HG03442 (cell line): Measurements from ENCODE around the gene LYRM4.

Experiments
- ATAC-seq: cut with Tn5 transposase; IDR thresholded peaks from one replicate; pipeline ENCODE4 v1.9.1; 2021; ENCODE audit warnings: mild to moderate bottlenecking, moderate library complexity; ENCODE audit not compliant: unreplicated experiment

Gene LYRM4

GRCh38 chr6:5260661-5261544 lies at the start of gene LYRM4, which contains the start of gene FARS2:
Gene LYRM4 (minus strand): TSS chr6:5260950. CDS start chr6:5260733, 217 bp downstream.
Gene FARS2 (plus strand): TSS chr6:5261513.
- peak; percentile 69 for ATAC-seq

- ATAC-seq: no peak
These were observed 47.3 kb upstream of the LYRM4 start for GRCh38 chr6:5308066-5308465.

- ATAC-seq: no peak
These were observed 46.3 kb upstream of the LYRM4 start for GRCh38 chr6:5307058-5307457.

GRCh38 chr6:5305968-5306626 lies 45.3 kb upstream of the LYRM4 start:
- no peak for ATAC-seq

- ATAC-seq: no peak
These were observed 42.9 kb upstream of the LYRM4 start for GRCh38 chr6:5303682-5304081.

- peak; percentile 56 for ATAC-seq
These were observed 42.4 kb upstream of the LYRM4 start for GRCh38 chr6:5302995-5303622.

- ATAC-seq: peak; percentile 83
These were observed 41.6 kb upstream of the LYRM4 start for GRCh38 chr6:5302220-5302946.

GRCh38 chr6:5300206-5300764 lies 39.5 kb upstream of the LYRM4 start:
- no peak for ATAC-seq

- no peak for ATAC-seq
These were observed 34.9 kb upstream of the LYRM4 start for GRCh38 chr6:5295623-5296022.

GRCh38 chr6:5294392-5295211 lies 33.9 kb upstream of the LYRM4 start:
- peak; percentile 43 for ATAC-seq

GRCh38 chr6:5293692-5294091 lies 32.9 kb upstream of the LYRM4 start:
- no peak for ATAC-seq

GRCh38 chr6:5292154-5292553 lies 31.4 kb upstream of the LYRM4 start:
- no peak for ATAC-seq

GRCh38 chr6:5290500-5290899 lies 29.8 kb upstream of the LYRM4 start:
- ATAC-seq: no peak

GRCh38 chr6:5290097-5290496 lies 29.3 kb upstream of the LYRM4 start:
- no peak for ATAC-seq

- ATAC-seq: no peak
These were observed 27.2 kb upstream of the LYRM4 start for GRCh38 chr6:5287966-5288297.

GRCh38 chr6:5287205-5287965 lies 26.6 kb upstream of the LYRM4 start:
- no peak for ATAC-seq

- no peak for ATAC-seq
These were observed 26.0 kb upstream of the LYRM4 start for GRCh38 chr6:5286780-5287179.

GRCh38 chr6:5285526-5285925 lies 24.8 kb upstream of the LYRM4 start:
- no peak for ATAC-seq

- no peak for ATAC-seq
These were observed 24.3 kb upstream of the LYRM4 start for GRCh38 chr6:5285081-5285480.
